Forelimb muscle (tissue), 1 donor: ENCODE results near the gene TERF2IP. TPM values are rescaled to one million over a fixed set of nuclear protein-coding genes. Genes with fewer than 3 reads are reported as not detected.

Source experiments
- DNase-seq: peaks from one replicate; pipeline ENCODE4 v3.0.0-alpha.2; 2013; ENCODE audit warnings: low read depth
- polyA plus RNA-seq: library from polyadenylated mRNA; unstranded; fragments of 120-200 nt; gene quantifications from one replicate; pipeline ENCODE4 v1.2.1, GENCODE V29; 2013; ENCODE audit not compliant: insufficient read length

The TERF2IP gene
- polyA plus RNA-seq, 1 donor = 59.1 TPM

- DNase-seq = no peak
Measured at GRCh38 chr16:75635036-75635435, 12.5 kb upstream of the TERF2IP start.

- no peak for DNase-seq
Measured at GRCh38 chr16:75640598-75640997, 7.0 kb upstream of the TERF2IP start.

GRCh38 chr16:75644240-75645012 lies 3.1 kb upstream of the TERF2IP start:
- no peak for DNase-seq

- no peak for DNase-seq
Measured at GRCh38 chr16:75647112-75647491, 471 bp upstream of the TERF2IP start.

- DNase-seq = peak; percentile 58
Measured at GRCh38 chr16:75648265-75649076, 898 bp downstream of the TERF2IP start.

GRCh38 chr16:75653922-75654321 lies 6.3 kb downstream of the TERF2IP start:
- DNase-seq = no peak

GRCh38 chr16:75658175-75658574 lies 10.6 kb downstream of the TERF2IP start:
- no peak for DNase-seq

- no peak for DNase-seq
Measured at GRCh38 chr16:75660321-75660720, 12.7 kb downstream of the TERF2IP start.

- no peak for DNase-seq
Measured at GRCh38 chr16:75660726-75661302, 13.2 kb downstream of the TERF2IP start.

GRCh38 chr16:75667503-75667902 lies 19.9 kb downstream of the TERF2IP start:
- no peak for DNase-seq

GRCh38 chr16:75676909-75677308 lies 29.3 kb downstream of the TERF2IP start, which contains the start of gene CPHXL2:
TSS of gene CPHXL2 (minus strand) at chr16:75677009. CDS start at chr16:75676999, 10 bp downstream.
- no peak for DNase-seq

- no peak for DNase-seq
Measured at GRCh38 chr16:75679366-75679765, 31.8 kb downstream of the TERF2IP start.

GRCh38 chr16:75682308-75682707 lies 34.7 kb downstream of the TERF2IP start:
- no peak for DNase-seq

GRCh38 chr16:75687361-75687760 lies 39.8 kb downstream of the TERF2IP start:
- no peak for DNase-seq

- DNase-seq = no peak
Measured at GRCh38 chr16:75695708-75696107, 48.1 kb downstream of the TERF2IP start.

GRCh38 chr16:75697571-75697970 lies 50.0 kb downstream of the TERF2IP start:
- DNase-seq = no peak

GRCh38 chr16:75701361-75701760 lies 53.8 kb downstream of the TERF2IP start, which contains the start of gene DUXB:
TSS of gene DUXB (minus strand) at chr16:75701461. CDS start at chr16:75701418, 43 bp downstream.
- no peak for DNase-seq

GRCh38 chr16:75702242-75702641 lies 54.7 kb downstream of the TERF2IP start:
- DNase-seq = no peak

- DNase-seq = no peak
Measured at GRCh38 chr16:75703306-75703705, 55.7 kb downstream of the TERF2IP start.
